Measurements from ENCODE around the gene KY.

The KY gene

GRCh38 chr3:134675726-134676256 lies 25.0 kb upstream of the KY start:
- no peak for DNase-seq (ENCODE audit: low read depth, low spot score)

DNA sequence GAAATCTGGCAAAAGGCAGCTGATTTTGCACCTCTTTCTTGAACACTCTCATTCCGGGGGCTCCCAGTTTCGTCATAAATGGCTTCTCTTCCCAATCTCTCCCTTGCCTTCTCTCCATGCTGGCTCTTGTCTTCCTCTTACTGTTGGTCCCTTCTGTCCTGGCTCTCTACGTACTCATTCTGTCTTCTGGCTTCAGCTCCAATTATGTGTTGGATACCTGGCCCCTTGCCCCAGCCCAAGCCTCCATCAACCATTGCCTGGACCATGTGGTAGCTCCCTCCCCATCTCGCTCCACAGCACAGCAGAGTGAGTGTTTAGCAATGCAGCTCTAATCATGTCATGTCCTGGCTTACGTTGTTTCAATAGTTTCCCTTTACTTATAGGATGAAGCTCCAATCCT lies 21.7 kb upstream of the KY start:
- DNase-seq (ENCODE audit: low read depth, low spot score): no peak

- DNase-seq (ENCODE audit: low read depth, low spot score): no peak
Observed at GRCh38 chr3:134667956-134668355, 17.1 kb upstream of the KY start.

GRCh38 chr3:134667406-134667805 lies 16.6 kb upstream of the KY start:
- DNase-seq (ENCODE audit: low read depth, low spot score): no peak

DNA sequence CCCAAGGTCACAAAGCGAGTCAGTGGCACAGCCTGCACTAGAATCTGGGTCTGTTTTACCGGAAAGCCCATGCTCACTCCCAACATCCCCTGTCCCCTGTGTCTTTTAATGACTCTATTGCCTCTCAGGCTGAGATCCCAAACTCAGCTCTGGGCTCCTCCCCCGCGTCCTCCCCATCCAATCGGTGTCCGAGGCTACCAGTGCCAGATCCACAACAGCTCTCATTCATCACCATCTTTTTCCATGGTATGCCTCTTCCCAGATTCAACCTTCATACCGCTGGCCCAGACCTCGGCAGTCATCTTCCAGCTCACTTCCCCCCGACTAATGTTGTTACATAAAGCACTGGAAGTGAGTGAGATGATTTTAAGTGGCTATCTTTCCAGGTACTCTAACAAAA lies 16.1 kb upstream of the KY start:
- no peak for DNase-seq (ENCODE audit: low read depth, low spot score)

- no peak for DNase-seq (ENCODE audit: low read depth, low spot score)
Observed at GRCh38 chr3:134666466-134666865, 15.6 kb upstream of the KY start.

- DNase-seq (ENCODE audit: low read depth, low spot score): no peak
Observed at GRCh38 chr3:134666052-134666451, 15.2 kb upstream of the KY start.

GRCh38 chr3:134665243-134665642 lies 14.4 kb upstream of the KY start:
- no peak for DNase-seq (ENCODE audit: low read depth, low spot score)

DNA sequence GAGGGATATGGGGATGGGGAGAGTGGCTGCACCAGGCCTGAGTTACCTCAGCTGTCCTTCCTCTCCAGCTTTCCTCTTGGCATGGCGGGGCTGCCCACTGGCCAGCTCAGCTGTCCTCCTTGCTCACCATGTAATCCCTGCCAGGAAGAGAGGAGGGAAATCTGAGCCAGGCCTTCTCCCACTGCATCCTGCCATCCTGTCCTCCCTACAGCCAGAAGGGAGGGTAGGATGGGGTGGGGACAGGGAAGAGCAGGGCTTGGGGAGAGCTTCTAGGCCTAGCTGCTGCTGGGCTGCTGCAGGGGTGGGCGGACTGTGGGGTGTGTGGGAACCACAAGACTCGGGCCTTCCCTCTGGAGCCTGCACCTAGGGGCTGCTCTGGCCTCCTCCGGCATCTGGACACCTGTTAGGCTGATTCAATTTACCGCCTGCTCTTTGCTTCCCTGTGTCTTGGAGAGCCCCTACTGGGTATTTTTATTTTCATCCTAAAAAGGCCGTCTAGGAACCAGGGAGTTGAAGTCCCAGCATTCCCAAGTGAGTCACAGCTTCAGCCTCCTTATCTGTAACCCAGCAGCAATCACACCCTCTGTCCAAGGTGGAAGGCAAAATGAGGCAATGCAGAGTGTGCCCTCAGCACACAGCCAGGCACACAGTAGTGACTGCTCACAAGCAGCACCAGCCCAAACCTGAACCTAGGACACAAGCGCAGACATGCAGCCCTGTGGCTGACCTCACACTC lies 13.1 kb upstream of the KY start:
- no peak for DNase-seq (ENCODE audit: low read depth, low spot score)

GRCh38 chr3:134660046-134660441 lies 9.2 kb upstream of the KY start:
- DNase-seq (ENCODE audit: low read depth, low spot score): no peak

GRCh38 chr3:134659391-134660045 lies 8.7 kb upstream of the KY start:
- no peak for DNase-seq (ENCODE audit: low read depth, low spot score)

DNA sequence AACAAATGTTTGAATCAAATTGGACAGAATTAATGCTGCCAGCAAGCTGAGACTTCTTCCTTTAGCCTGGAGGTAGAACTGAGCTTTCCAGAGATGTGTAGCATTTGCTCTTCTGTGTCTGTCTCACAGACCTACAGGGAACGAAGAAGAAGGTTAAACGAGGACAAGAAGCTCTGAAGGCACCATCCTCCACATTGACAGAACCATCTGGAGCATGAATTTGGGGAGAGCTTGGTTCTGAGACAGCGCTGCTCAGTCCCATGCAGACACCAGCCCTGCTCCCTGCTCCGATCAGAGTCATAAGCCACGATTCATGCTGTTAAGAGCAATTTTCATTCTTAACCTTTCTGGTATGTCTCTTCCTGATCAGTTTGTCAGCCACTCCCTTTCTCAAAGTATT lies 7.7 kb upstream of the KY start:
- DNase-seq (ENCODE audit: low read depth, low spot score): no peak

DNA sequence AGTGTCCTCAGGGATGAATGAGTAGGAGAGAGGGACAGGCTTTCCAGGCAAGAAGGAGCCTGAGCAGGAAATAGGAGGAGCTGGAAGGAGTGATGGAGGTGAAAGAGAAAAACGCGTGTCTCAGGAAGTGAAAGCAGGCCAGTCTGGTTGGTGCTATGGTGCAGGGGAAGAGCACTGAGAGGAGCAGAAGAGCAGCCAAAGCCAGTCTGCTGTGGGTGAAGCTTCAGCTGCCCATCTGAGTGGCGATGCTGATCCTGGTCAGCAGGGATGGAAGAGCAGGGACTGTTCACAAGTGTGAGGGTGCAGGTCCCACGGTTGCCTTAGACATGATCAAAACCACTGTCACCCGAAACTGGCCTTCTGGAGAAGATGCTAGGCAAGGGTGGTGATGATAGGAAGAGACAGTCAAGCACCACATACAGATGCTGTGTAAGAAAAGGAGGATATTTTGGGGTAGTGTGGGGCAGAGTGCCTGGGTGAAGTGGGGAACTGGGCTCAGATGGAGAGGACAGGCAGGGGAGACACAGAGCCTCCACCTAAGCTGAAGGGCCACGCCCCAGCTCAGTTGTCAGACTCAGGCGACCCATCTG lies 5.5 kb upstream of the KY start:
- no peak for DNase-seq (ENCODE audit: low read depth, low spot score)

DNA sequence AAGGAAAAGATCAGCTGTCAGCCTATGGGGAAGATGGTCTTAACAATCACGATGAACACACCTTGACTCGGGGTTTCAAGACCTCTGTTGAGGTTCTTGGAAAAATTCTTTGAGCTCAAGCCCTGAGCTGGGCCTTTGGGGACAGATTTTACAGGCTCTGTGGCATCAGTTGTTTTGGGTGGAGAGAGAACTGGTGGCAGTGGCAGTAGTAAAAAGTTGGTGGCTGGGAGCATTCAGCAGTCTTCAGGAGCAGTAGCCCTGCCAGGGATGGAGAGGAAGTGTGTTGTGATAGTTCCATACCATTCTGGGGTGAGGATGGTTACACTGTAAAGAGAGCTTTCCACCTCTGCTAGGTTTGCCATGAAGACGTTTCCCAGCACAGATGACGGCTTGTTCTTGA lies 4.9 kb upstream of the KY start:
- DNase-seq (ENCODE audit: low read depth, low spot score): no peak

DNA sequence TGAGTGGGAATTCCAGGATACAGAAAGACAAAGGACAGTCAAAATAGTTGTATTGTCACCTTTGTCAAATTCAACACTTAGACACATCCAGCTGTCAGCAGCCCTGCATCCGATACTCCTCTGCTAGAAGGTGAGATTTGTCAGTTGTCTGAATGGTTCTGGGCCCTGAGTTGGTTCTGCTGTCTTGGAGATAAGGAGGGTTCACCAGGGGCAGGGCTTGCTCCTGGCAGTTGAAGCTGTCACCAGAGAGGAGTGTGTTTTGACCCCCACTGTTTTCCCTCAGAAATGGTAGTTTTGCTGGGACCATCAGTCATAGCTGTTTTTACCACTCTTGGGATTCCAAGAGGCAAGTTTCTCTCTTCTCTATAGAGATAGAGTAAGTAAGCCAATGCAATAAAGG lies 3.2 kb upstream of the KY start:
- DNase-seq (ENCODE audit: low read depth, low spot score): no peak

DNA sequence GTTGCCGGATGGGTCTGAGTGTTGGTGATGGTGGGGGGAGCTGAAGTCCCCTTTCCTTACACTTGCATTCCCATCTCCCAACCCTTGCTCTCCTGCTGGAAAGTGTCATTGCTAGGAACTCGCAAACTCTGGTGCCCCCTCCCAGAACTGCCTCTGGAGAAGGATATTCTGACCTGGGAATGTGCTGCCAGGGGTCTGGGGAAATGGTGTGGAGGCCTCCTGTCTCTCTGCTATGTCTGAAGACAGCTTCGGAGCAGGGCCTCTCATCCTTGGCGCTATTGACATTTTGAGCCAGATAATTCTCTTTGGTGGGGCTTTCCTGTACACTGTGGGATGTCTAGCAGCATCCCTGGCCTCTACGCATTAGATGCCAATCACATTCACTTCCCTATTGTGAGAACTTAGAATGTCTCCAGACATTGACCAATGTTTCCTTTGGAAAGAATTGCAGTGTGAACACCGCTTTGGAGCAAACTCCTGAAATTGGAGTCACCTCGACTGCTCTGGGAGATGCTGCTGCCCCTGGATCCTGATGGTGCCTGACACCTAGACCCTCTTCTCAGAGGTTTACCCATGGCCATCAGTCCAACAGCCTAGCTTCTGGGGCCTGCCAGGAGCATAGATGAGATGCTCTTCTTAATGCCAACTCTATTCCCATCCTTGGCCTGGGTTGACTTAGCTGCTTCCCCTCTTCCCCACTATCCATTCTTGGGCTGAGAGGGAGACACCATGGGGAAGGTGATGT lies 2.2 kb upstream of the KY start:
- no peak for DNase-seq (ENCODE audit: low read depth, low spot score)

DNA sequence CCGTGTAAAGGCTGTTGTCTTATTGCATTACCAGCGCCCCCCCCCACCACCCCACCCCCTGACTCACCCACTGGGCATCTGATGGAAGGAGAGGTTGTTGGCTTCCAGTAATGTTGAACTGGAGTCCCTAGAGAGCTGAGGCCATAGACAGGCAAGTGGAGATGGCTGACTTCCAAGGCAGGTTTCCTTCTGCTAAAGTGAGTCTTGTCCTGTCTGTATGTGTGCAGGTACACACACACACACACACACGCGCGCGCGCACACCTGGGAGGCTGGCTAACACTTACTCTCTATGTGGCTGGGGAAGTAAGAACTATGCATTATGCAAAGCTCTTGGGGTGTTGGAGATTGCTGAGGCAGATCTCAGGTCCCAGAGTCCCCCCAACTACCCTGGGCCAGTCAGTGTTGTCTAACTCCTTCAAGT lies 1.6 kb upstream of the KY start:
- no peak for DNase-seq (ENCODE audit: low read depth, low spot score)

- DNase-seq (ENCODE audit: low read depth, low spot score): no peak
Observed at GRCh38 chr3:134651347-134652041, 672 bp upstream of the KY start.

- no peak for DNase-seq (ENCODE audit: low read depth, low spot score)
Observed at GRCh38 chr3:134649106-134649705, 1.6 kb downstream of the KY start.

DNA sequence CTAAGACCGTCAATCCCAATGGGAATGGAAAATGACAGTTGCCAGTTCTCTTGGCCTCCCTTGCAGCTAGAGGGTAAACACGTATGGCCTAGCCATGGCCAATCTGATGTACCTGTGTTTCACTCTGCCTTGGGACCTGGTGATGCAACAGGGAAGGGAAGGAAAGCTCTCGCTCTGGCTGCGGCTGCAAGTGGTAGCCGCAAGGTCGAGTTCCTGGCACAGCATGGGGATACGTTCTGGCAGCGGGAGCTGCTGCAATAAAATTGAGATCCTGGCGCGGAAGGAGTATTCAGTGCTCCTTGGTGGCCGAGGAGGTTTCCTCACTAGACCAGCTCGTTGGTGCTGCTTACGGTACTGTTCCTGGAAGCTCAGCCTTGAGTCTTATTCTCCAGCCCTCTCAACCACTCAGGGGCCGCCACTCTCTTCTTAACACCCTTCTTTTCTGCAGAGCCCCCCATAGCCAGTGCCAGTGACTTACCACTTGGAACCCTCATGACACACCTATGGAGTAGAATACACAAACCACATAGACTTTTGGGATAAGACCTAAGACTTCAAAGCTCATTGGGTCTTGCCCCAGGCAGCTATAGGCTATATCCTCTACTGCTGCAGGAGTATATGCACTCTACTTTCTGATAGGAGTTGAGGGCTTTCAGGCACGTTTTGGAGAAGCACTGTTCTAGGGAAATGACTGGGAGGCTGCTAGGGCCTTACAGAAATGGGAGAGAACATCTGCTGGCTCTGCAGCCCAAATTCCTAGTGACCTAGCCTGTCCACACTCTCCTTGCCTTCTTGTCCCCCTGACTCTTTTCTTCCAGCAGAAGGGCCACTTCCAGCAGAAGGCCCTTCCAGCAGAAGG lies 2.7 kb downstream of the KY start:
- no peak for DNase-seq (ENCODE audit: low read depth, low spot score)
